ENCODE measurements around the gene UCHL5.
A peak's percentile ranks its signal among the peaks of the same experiment; 100 is the strongest.

Gene UCHL5

GRCh38 chr1:193059282-193060114 is at the start of gene UCHL5, which contains the start of gene RO60:
UCHL5 (minus strand) TSS chr1:193059360; CDS start chr1:193059260, 100 bp downstream.
RO60 (plus strand) TSS chr1:193059612; CDS start chr1:193069055, 9,443 bp downstream.
- peak; percentile 99 for DNase-seq

- no peak for DNase-seq
Observed at GRCh38 chr1:193108471-193108870, 49.3 kb upstream of the UCHL5 start.

- peak; percentile 13 for DNase-seq
Observed at GRCh38 chr1:193105821-193106177, 46.6 kb upstream of the UCHL5 start.

GRCh38 chr1:193104907-193105820 is 46.0 kb upstream of the UCHL5 start, which contains the start of gene GLRX2:
GLRX2 (minus strand) TSS chr1:193105414; CDS start chr1:193105382, 32 bp downstream.
- peak; percentile 94 for DNase-seq

- peak; percentile 54 for DNase-seq
Observed at GRCh38 chr1:193104502-193104906, 45.3 kb upstream of the UCHL5 start.

- no peak for DNase-seq
Observed at GRCh38 chr1:193103759-193104501, 44.8 kb upstream of the UCHL5 start.

GRCh38 chr1:193102662-193103061 is 43.5 kb upstream of the UCHL5 start:
- DNase-seq: no peak

GRCh38 chr1:193094112-193094511 is 35.0 kb upstream of the UCHL5 start:
- DNase-seq: no peak

GRCh38 chr1:193090865-193091264 is 31.7 kb upstream of the UCHL5 start:
- DNase-seq: no peak

- no peak for DNase-seq
Observed at GRCh38 chr1:193087893-193088292, 28.7 kb upstream of the UCHL5 start.

- no peak for DNase-seq
Observed at GRCh38 chr1:193086342-193086741, 27.2 kb upstream of the UCHL5 start.

- DNase-seq: no peak
Observed at GRCh38 chr1:193085263-193085662, 26.1 kb upstream of the UCHL5 start.

GRCh38 chr1:193083365-193084088 is 24.4 kb upstream of the UCHL5 start:
- DNase-seq: no peak

GRCh38 chr1:193079187-193079586 is 20.0 kb upstream of the UCHL5 start:
- DNase-seq: no peak

- DNase-seq: no peak
Observed at GRCh38 chr1:193077991-193078390, 18.8 kb upstream of the UCHL5 start.

GRCh38 chr1:193070942-193071341 is 11.8 kb upstream of the UCHL5 start:
- peak; percentile 23 for DNase-seq

GRCh38 chr1:193070386-193070753 is 11.2 kb upstream of the UCHL5 start:
- peak; percentile 36 for DNase-seq

GRCh38 chr1:193069748-193070385 is 10.7 kb upstream of the UCHL5 start:
- DNase-seq: peak; percentile 58

- peak; percentile 86 for DNase-seq
Observed at GRCh38 chr1:193068013-193068412, 8.9 kb upstream of the UCHL5 start.

- DNase-seq: no peak
Observed at GRCh38 chr1:193066606-193067005, 7.4 kb upstream of the UCHL5 start.

GRCh38 chr1:193065954-193066353 is 6.8 kb upstream of the UCHL5 start:
- no peak for DNase-seq
